Testis (tissue), 2 donors: Measurements from ENCODE around the gene RNGTT.

Experiments used
- CTCF ChIP-seq, 3 experiments: fragments of 450-650 bp in 2 of 3; fragments of 200-600 bp in 1 of 3; sonication (generic) in 1 of 3; IDR thresholded peaks; one replicate each; pipeline ENCODE4 v1.5.1; 2016 to 2019; ENCODE audit warnings: antibody characterized with exemption in 3 of 3, mild to moderate bottlenecking in 2 of 3, moderate library complexity in 1 of 3
- POLR2A ChIP-seq: fragments of 450-650 bp; IDR thresholded peaks from one replicate; pipeline ENCODE4 v1.6.1; 2017; ENCODE audit warnings: antibody characterized with exemption, mild to moderate bottlenecking, moderate library complexity

- no peak for TF ChIP-seq CTCF (IDR thresholded peaks at IDR 0.05)
- no peak for TF ChIP-seq POLR2A
Observed at GRCh38 chr6:88856566-88856965, 106.9 kb downstream of the RNGTT start.
